HG02623 (cell line): ENCODE measurements around the gene MED29.

Experiments
- ATAC-seq: cut with Tn5 transposase; IDR thresholded peaks from one replicate; pipeline ENCODE4 v1.9.1; 2021; ENCODE audit warnings: moderate library complexity; ENCODE audit not compliant: unreplicated experiment

Gene MED29, protein sequence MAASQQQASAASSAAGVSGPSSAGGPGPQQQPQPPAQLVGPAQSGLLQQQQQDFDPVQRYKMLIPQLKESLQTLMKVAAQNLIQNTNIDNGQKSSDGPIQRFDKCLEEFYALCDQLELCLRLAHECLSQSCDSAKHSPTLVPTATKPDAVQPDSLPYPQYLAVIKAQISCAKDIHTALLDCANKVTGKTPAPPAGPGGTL

GRCh38 chr19:39390751-39391437 lies at the start of gene MED29, which contains the start of gene PAF1:
Gene MED29, plus strand, starts transcription at chr19:39391378. Its CDS starts 45 bp downstream, at chr19:39391423.
Gene PAF1, minus strand, starts transcription at chr19:39391106. Its CDS starts 242 bp downstream, at chr19:39390864.
- ATAC-seq: peak; percentile 81

GRCh38 chr19:39341719-39342604 lies 49.2 kb upstream of the MED29 start, which contains the start of gene SAMD4B:
Gene SAMD4B, plus strand, starts transcription at chr19:39342421. Its CDS starts 14,473 bp downstream, at chr19:39356894.
- ATAC-seq: peak; percentile 84

DNA sequence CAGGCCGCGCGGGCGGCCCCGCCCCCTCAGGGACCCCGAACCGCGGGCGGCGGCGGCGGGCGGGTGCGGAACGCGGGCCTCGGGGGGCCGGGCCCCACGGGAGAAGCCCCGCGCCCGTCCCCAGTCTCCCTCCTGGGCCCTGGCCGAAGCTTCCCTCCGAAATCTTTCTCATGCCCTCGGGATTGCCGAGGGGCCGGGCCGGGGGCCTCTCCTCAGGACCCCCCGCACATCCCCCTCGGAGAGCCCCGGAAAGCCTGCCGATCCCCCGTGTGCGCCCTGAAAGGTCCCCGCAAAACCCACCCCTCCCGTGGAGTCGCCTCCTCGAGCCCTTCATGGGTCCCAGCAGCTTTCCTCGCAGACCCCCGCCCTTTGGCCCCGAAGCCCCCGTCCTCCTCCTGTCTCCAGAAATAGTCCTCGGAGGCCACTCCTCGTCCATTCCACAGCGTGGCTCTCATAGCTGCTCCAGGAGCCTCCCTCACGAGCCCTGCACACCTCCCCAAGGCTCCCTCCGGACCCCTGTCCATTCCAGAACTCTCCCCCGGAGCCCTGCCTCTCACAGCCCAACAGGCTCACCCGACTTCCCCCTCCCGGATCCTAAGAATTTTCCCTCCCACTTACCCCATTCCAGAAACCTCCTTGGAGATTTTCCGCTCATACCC lies 48.4 kb upstream of the MED29 start:
- ATAC-seq: no peak

- ATAC-seq: no peak
These were observed 45.2 kb upstream of the MED29 start for GRCh38 chr19:39345956-39346355.

DNA sequence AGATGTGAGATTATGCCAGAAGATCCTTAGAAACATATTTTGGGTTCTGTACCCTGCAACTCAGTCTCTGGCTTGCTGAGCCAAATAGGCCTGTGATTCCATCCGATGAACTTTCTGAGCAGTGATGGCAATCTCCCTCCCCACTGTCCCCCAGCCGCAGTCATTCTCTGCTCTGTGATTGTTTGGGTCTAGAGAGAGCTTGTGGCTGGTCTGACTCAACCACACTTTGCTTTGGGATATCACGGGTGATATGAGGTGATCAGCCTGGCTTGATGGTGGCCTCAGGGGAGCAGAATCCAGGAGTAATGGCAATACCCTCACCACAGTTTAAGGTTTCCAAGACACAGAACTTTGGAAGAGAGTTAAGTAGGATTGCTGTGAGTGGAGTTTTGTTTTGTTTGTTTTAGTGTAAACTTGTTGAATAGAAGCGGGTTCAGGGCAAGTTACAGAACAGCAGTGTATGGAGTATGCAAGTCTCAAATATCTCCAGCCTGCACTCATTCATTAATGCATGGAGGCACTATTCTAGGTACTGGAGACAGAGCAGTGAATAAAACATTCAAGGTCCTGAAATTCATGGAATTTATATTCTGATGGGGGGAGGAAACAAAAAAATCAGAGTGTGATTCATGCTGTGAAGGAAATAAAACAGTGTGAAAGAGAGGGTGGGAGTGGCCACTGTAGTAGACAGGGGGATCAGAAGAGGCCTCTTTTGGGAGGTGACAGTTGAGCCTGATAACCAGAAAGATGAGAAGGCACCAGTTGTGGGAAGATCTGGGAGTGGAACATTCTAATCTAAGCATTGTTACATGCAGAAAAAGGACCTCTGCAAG lies 43.6 kb upstream of the MED29 start:
- no peak for ATAC-seq

- ATAC-seq: no peak
These were observed 41.9 kb upstream of the MED29 start for GRCh38 chr19:39349326-39349725.

DNA sequence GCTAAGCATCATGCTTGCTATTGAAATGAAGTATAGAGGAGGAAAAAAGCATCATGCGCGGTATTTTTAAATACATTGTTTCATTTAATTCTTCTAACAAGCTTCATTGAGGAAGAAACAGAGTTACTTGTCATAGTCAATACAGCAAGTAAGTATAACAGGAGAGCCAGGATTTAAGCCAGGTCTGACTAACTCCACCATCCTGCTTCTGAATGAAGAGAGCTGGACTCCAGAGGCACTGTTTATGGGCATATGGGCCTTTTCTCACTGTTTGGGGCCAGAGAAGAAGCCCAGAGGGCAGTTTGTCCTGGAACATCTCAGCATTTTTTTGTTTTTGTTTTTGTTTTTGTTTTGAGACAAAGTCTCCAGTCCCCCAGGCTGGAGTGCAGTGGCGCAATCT lies 41.0 kb upstream of the MED29 start:
- ATAC-seq: no peak

DNA sequence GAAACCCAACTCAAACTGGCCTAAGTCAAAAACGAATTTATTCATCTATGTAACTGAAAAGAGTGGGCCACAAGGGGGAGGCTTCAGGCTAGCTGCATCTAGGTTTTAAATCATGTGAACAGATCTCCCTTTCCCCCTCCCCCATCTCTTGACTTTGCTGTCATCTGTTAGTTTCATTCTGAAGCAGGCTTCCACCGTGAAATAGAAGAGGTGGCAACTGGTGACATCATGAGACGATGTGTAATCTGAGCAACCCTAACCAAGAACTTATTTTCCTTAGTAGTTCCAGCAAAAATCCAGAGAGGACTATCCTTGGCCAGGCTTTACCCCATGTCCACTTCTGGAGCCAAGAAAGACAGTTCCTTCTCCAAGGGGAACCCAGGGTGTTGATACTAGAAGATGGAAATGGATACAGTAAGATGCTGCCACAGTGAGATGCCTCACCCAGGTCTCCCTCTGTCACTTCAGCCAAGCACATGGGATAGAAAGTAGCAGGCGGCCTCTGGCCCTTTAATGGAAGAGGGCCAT lies 39.6 kb upstream of the MED29 start:
- ATAC-seq: no peak

DNA sequence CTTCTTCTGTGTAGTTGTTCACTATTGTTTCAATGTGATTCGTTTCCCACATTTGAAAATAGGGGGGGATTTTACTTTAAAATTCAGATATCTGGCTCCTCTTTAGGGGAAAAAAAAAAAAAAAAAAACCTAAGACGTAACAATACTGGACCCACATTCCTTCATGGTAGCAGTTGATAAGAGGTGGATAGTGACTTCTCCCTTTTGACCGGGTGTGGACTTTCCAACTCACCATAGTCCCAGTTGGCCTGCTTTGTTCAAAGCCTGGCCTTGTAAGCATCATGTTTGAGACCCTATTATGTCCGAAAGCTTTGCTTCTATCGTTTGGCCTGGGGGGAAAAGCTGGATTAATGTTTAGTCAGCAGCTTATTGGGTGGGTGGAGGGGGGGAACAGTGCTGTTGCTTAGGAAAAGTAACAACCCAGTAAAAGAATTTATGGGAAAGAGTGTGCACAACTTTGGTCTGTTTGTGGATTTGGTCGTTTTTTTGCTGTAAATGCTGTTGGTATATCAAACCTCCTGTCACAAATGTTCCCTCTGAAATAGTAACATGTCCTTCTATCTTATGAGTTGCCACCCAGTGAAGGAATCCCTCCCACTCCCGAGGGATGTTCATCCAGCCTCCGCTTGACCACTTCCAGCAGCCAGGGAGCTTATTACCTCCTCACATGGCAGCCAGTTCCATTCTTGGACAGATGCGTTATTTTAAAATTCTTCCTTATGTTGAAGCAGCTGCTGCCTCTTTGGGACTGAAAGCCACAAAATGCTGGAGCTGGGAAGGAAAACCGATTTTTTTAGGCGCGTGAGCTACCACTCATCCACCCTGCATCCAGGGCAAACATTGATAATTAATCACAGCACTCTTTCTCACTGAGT lies 38.6 kb upstream of the MED29 start:
- no peak for ATAC-seq

GRCh38 chr19:39355253-39355652 lies 35.9 kb upstream of the MED29 start:
- ATAC-seq: no peak

GRCh38 chr19:39356073-39356472 lies 35.1 kb upstream of the MED29 start:
- ATAC-seq: no peak

GRCh38 chr19:39356647-39357046 lies 34.5 kb upstream of the MED29 start:
- no peak for ATAC-seq

GRCh38 chr19:39359026-39359425 lies 32.2 kb upstream of the MED29 start:
- ATAC-seq: no peak

DNA sequence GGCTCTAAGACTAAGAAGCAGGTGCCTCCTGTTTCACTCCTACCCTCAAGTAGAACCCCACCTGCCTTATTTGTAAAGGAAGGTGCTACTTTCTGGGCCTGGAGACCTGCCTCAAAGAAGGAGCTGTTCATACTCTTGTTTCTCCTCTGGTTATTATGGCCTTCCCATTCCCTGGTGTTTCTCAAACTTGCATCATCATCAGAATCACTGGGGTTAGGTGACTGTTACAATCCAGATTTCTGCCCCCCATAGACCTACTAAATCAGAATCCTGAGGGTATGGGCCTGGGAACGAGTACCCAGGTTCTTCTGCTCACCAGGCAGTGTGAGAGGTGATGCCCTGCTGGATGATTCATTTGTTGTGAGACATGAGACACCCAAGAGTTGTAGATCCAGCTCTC lies 30.6 kb upstream of the MED29 start:
- no peak for ATAC-seq

- no peak for ATAC-seq
These were observed 28.2 kb upstream of the MED29 start for GRCh38 chr19:39362682-39363657.

GRCh38 chr19:39363901-39364457 lies 27.2 kb upstream of the MED29 start:
- ATAC-seq: no peak

- ATAC-seq: no peak
These were observed 25.6 kb upstream of the MED29 start for GRCh38 chr19:39365531-39365930.
